ENCODE results near the gene SEPTIN12.

GRCh38 chr16:4775005-4775404 is 13.1 kb downstream of the SEPTIN12 start:
- TF ChIP-seq EZH2 (IDR thresholded peaks at IDR 0.05; ENCODE audit: borderline replicate concordance, low read depth, low read length, severe bottlenecking) = no peak
- no peak for TF ChIP-seq CTCF (IDR thresholded peaks at IDR 0.05; ENCODE audit: borderline replicate concordance, extremely low read depth, low read length, poor library complexity, severe bottlenecking)
